ENCODE data around the gene ZXDB.

ZXDB gene

GRCh38 chrX:57647020-57647419, 55.2 kb downstream of the ZXDB start:
- DNase-seq (ENCODE audit: low read depth, low spot score), result no peak
- H3K36me3 ChIP-seq (ENCODE audit: insufficient read depth, low read length), result no peaks in the 10 kb centered on the region
- TF ChIP-seq FOXP2 (optimal IDR thresholded peaks at IDR 0.05; ENCODE audit: control extremely low read depth, extremely low read length, insufficient read depth) (no peak), POLR2AphosphoS5 (IDR thresholded peaks at IDR 0.05; ENCODE audit: borderline replicate concordance, low read depth, low read length) (no peak), EZH2 (IDR thresholded peaks at IDR 0.05) (no peak)
- no peaks in the 10 kb centered on the region for H3K9me3 ChIP-seq (ENCODE audit: low read depth, low read length)
- no peak overlapping the region for H3K4me3 ChIP-seq
- no peak overlapping the region for H3K27ac ChIP-seq
- no peak overlapping the region for H3K9ac ChIP-seq (ENCODE audit: insufficient read length)

All from SK-N-MC (cell line).